HepG2 (cell line): ENCODE measurements around the gene VAV2. TPM values are rescaled to one million over a fixed set of nuclear protein-coding genes. Genes with fewer than 3 reads are reported as not detected.

Experiments
- CC2D1A ChIP-seq: sonication (generic); formaldehyde crosslinking; IDR thresholded peaks from 2 replicates; pipeline ENCODE4 v1.8.1; 2023; ENCODE audit warnings: mild to moderate bottlenecking, missing genetic modification reagents
- CEBPB ChIP-seq: IDR thresholded peaks from 2 replicates; pipeline ENCODE4 v1.6.1; 2011; ENCODE audit warnings: low read depth, low read length, improper control_type of control experiment, borderline replicate concordance
- DR1 ChIP-seq: sonication (generic); formaldehyde crosslinking; IDR thresholded peaks from 2 replicates; pipeline ENCODE4 v1.8.0; 2021; ENCODE audit warnings: mild to moderate bottlenecking, missing genetic modification reagents, inconsistent platforms
- FOSL2 ChIP-seq: sonication (generic); formaldehyde crosslinking; IDR thresholded peaks from 2 replicates; pipeline ENCODE4 v1.4.0; 2020; ENCODE audit warnings: missing genetic modification reagents
- FOXJ3 ChIP-seq: sonication (generic); formaldehyde crosslinking; IDR thresholded peaks from 2 replicates; pipeline ENCODE4 v1.4.0; 2020; ENCODE audit warnings: missing genetic modification reagents, mild to moderate bottlenecking, borderline replicate concordance
- GATA4 ChIP-seq: sonication (generic); IDR thresholded peaks from 2 replicates; pipeline ENCODE4 v1.6.1; 2016; ENCODE audit warnings: antibody characterized with exemption, low read depth, borderline replicate concordance
- HIC2 ChIP-seq: sonication (generic); formaldehyde crosslinking; IDR thresholded peaks from 2 replicates; pipeline ENCODE4 v1.9.0; 2022; ENCODE audit warnings: low read depth, missing genetic modification reagents
- MEF2D ChIP-seq: sonication (generic); formaldehyde crosslinking; IDR thresholded peaks from 2 replicates; pipeline ENCODE4 v1.5.1; 2020; ENCODE audit warnings: mild to moderate bottlenecking, missing genetic modification reagents
- TCF12 ChIP-seq, 2 experiments: fragments of 450-650 bp in 1 of 2; sonication (generic) in 1 of 2; formaldehyde crosslinking in 1 of 2; IDR thresholded peaks; 2 replicates each; pipeline versions ENCODE4 v1.6.1 to v1.8.0; 2017 to 2022; ENCODE audit warnings: antibody characterized with exemption in 1 of 2, mild to moderate bottlenecking in 1 of 2, missing genetic modification reagents in 1 of 2, moderate library complexity in 1 of 2
- TP53 ChIP-seq: sonication (generic); formaldehyde crosslinking; conservative IDR thresholded peaks from 2 replicates; pipeline ENCODE4 v1.4.0; 2020; ENCODE audit warnings: missing genetic modification reagents
- ZBTB38 ChIP-seq: sonication (generic); formaldehyde crosslinking; IDR thresholded peaks from 2 replicates; pipeline ENCODE4 v1.5.1; 2020; ENCODE audit warnings: mild to moderate bottlenecking, missing genetic modification reagents
- ZNF142 ChIP-seq: sonication (generic); formaldehyde crosslinking; IDR thresholded peaks from 2 replicates; pipeline ENCODE4 v1.4.0; 2020; ENCODE audit warnings: missing genetic modification reagents
- ZNF263 ChIP-seq: sonication (generic); formaldehyde crosslinking; IDR thresholded peaks from 2 replicates; pipeline ENCODE4 v1.4.0; 2020; ENCODE audit warnings: missing genetic modification reagents
- ZNF619 ChIP-seq: sonication (generic); formaldehyde crosslinking; IDR thresholded peaks from 2 replicates; pipeline ENCODE4 v1.4.0; 2020; ENCODE audit warnings: mild to moderate bottlenecking, missing genetic modification reagents
- ZNF704 ChIP-seq: sonication (generic); formaldehyde crosslinking; IDR thresholded peaks from 2 replicates; pipeline ENCODE4 v1.8.1; 2023; ENCODE audit warnings: mild to moderate bottlenecking, inconsistent platforms, moderate library complexity, missing genetic modification reagents, borderline replicate concordance
- ZNF761 ChIP-seq: sonication (generic); formaldehyde crosslinking; conservative IDR thresholded peaks from 2 replicates; pipeline ENCODE4 v1.4.0; 2020; ENCODE audit warnings: mild to moderate bottlenecking, missing genetic modification reagents
- polyA plus RNA-seq, 8 experiments: library from polyadenylated mRNA; depleted of rRNA in 3 of 8; stranded (reverse) in 7 of 8; unstranded in 1 of 8; fragments of >200 nt; fragmentation: Illumina TruSeq in 4 of 8; extraction: Trizol in 4 of 8; gene quantifications; 2 replicates each; pipeline versions ENCODE4 v1.2.1 to v1.2.3, GENCODE V29; 2011 to 2016; ENCODE audit warnings: low read depth in 4 of 8, missing spikeins in 1 of 8, mixed read lengths in 1 of 8; ENCODE audit not compliant: insufficient read depth in 1 of 8
- total RNA-seq, 5 experiments: library from RNA; depleted of rRNA; stranded (reverse); fragments of >200 nt; fragmentation: Illumina TruSeq; extraction: Trizol; gene quantifications; 2 replicates each; pipeline ENCODE4 v1.2.3, GENCODE V29; 2016; ENCODE audit warnings: low read depth in 1 of 5
- TF ChIP-seq, protein P1 (sequence below): sonication (generic); formaldehyde crosslinking; IDR thresholded peaks from 2 replicates; pipeline ENCODE4 v1.8.0; 2022; ENCODE audit warnings: mild to moderate bottlenecking, missing genetic modification reagents

The VAV2 gene
- total and polyA plus RNA-seq, 2 of the 13 experiments (the other 11 are each of a cell fraction or from before 2014, with no cell fraction given), result 22.5 to 22.9 TPM

DNA sequence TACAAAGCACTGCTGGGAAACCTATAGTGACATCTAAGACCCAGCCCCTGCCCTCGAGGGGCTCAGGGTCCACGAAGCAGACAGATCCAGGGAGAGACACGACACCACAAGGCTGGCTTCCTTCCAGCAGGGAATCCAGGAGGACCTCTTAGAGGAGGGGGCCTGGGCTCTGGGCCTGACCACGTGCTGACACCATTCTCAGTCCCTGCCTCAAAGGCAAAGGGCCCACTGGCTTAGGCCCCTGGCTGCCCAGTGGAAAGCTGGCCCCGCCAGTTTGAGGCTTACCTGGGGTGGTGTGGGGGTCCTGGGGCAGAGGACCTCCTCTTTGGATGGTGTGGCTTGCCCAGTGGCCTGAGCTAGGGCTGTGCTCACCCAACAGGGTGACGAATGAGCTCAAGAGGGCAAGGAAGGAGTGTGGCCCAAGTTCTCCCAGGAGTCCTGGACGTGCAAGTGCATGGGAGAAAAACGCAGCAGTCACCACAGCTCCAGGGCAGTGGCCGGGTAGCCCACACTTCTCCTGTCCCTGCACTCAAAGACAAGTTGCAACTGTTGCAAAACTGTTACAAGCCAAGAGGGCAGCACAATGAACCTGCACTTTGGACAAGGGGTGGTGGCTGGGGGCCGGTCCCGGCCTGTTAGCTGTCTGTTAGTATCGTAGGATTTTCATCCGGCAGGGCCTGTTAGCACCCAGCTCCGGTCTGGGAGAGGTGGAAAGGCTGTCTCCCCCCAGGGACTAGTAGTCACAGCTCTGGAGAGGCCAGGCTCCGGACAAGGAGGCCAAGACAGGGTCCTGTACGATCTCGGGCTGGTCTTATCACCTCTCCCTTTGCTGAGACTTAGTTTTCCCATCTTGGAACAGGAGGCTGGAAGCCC lies 252.5 kb downstream of the VAV2 start (continued):
- TF ChIP-seq ZNF263 (peak; percentile 59), CEBPB (peak; percentile 92), ZBTB38 (peak; percentile 62; the same call in 1 of the 2 replicates), ZNF619 (CRISPR knock-in tag) (peak; percentile 80; the same call in 1 of the 2 replicates), MEF2D (CRISPR knock-in tag) (peak; percentile 62), FOXJ3 (CRISPR knock-in tag) (no peak), ZNF761 (peak; percentile 90), FOSL2 (CRISPR knock-in tag) (peak; percentile 55; the same call in 1 of the 2 replicates), HIC2 (CRISPR knock-in tag) (peak; percentile 61; the same call in 1 of the 2 replicates), TP53 (CRISPR knock-in tag) (0 out of 2 replicates have a peak, but pooled peaks have one; percentile 50), ZNF704 (CRISPR knock-in tag) (0 out of 2 replicates have a peak, but pooled peaks have one; percentile 48), TCF12 (IDR thresholded peaks at IDR 0.05) (no peak), TCF12 (CRISPR knock-in tag; IDR thresholded peaks at IDR 0.05) (0 out of 2 replicates have a peak, but pooled peaks have one; percentile 77), GATA4 (peak; percentile 47; the same call in 1 of the 2 replicates), ZNF142 (CRISPR knock-in tag) (no peak; the same call in 1 of the 2 replicates), DR1 (CRISPR knock-in tag) (peak; percentile 76; the same call in 1 of the 2 replicates), CC2D1A (CRISPR knock-in tag) (no peak)
- TF ChIP-seq, protein P1, sequence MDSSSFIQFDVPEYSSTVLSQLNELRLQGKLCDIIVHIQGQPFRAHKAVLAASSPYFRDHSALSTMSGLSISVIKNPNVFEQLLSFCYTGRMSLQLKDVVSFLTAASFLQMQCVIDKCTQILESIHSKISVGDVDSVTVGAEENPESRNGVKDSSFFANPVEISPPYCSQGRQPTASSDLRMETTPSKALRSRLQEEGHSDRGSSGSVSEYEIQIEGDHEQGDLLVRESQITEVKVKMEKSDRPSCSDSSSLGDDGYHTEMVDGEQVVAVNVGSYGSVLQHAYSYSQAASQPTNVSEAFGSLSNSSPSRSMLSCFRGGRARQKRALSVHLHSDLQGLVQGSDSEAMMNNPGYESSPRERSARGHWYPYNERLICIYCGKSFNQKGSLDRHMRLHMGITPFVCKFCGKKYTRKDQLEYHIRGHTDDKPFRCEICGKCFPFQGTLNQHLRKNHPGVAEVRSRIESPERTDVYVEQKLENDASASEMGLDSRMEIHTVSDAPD (CRISPR knock-in tag), result peak; percentile 75; the same call in 1 of the 2 replicates
